NT2/D1 (cell line): ENCODE data around the gene CLMN.

Source experiments
- DNase-seq: peaks from one replicate; pipeline ENCODE4 v3.0.0-alpha.2; 2011; ENCODE audit warnings: low read depth, low spot score
- H3K27me3 ChIP-seq: 2 replicates; pipeline ENCODE4 v1.6.0; 2011; ENCODE audit warnings: mild to moderate bottlenecking; ENCODE audit not compliant: insufficient read length, insufficient read depth
- H3K36me3 ChIP-seq: 2 replicates; pipeline ENCODE4 v1.6.1; 2011; ENCODE audit warnings: mild to moderate bottlenecking, low read length, mixed read lengths; ENCODE audit not compliant: insufficient read depth, insufficient read length
- H3K4me1 ChIP-seq: 2 replicates; pipeline ENCODE4 v1.5.1; 2011; ENCODE audit not compliant: insufficient read depth, insufficient read length
- H3K4me3 ChIP-seq: 2 replicates; pipeline ENCODE4 v1.5.1; 2011; ENCODE audit warnings: low read depth; ENCODE audit not compliant: insufficient read length
- H3K9ac ChIP-seq: 2 replicates; pipeline ENCODE4 v1.6.0; 2011; ENCODE audit warnings: low read depth; ENCODE audit not compliant: insufficient read length
- H3K9me3 ChIP-seq: 2 replicates; pipeline ENCODE4 v1.5.1; 2011; ENCODE audit warnings: mild to moderate bottlenecking, low read length; ENCODE audit not compliant: insufficient read depth
- SUZ12 ChIP-seq: IDR thresholded peaks from 2 replicates; pipeline ENCODE4 v1.6.1; 2011; ENCODE audit not compliant: insufficient read length, insufficient read depth; ENCODE audit errors: extremely low read depth
- YY1 ChIP-seq: IDR thresholded peaks from 2 replicates; pipeline ENCODE4 v1.6.1; 2011; ENCODE audit not compliant: insufficient read length, insufficient read depth
- ZNF274 ChIP-seq: IDR thresholded peaks from 2 replicates; pipeline ENCODE4 v1.6.1; 2011; ENCODE audit warnings: mild to moderate bottlenecking, low read depth, low read length

CLMN gene

DNA sequence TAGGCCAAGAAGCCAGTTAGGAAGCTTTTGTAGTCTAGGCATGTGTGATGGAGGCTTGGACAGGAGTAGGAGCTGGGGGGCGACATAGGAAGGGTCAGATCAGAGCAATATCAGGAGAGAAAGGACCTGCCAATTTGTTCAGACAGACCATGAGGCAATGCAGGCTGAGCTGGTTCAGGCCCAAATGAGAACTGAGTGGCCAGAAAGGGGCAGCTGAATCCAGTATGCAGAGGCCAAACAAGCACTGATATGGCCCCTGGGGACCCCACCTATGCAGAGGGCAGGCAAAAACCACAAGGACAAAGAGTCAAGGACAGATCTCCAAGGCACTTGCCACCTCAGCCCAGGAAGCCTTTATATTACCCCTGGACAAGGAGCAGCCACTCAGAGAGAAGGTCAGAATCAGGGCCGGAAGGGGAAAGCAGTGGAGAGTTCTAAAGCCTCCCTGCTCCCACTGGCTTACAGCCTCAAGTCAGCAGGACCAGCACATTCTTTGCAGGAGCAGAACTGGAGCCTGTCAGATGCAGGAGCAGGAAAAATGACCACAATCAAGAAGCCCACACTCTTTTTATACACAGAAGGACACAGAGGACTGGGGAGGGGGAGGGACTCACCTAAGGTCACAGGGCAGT, 37.2 kb downstream of the CLMN start:
- H3K27me3 ChIP-seq, result no peaks in the 10 kb centered on the region
- no peak overlapping the region for H3K9ac ChIP-seq
- H3K4me1 ChIP-seq, result no peaks in the 10 kb centered on the region
- DNase-seq, result no peak
- no peak overlapping the region for H3K4me3 ChIP-seq
- peaks cover 12% of the 10 kb centered on the region; the same call in 1 of the 2 replicates for H3K9me3 ChIP-seq
- TF ChIP-seq ZNF274 (no peak), YY1 (no peak), SUZ12 (no peak)
- H3K36me3 ChIP-seq, result no peaks in the 10 kb centered on the region

DNA sequence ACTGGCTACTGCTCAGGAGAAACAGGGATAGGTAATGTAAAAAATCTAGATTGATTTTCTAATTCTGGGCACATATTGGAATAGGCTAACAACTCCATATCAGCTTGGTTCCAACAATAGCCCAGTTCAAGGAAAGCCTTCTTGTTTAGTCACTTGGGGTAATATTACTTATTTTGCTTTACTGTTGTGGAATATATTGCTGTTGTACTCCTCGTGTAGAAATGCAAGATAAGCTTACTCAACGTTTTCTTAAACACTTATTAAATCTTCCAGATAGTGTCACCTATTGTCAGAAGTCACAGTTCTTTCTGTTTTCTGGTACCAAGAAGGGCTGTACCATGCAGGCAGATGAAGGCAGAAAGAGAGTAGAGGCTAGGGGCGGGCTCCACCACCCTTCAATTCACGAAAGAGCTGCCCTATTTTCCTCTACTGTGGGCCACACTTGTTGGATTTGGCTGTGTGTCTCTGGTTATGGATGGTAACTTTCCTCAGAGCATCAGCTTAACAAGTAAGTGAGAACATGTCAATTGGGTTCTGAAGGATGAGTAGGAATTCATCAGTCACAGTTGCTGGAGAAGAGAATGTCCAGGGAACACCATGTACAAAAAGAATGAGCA, 38.0 kb downstream of the CLMN start:
- H3K9me3 ChIP-seq, result peaks cover 12% of the 10 kb centered on the region; the same call in 1 of the 2 replicates
- H3K4me3 ChIP-seq, result no peak overlapping the region
- no peak overlapping the region for H3K9ac ChIP-seq
- no peaks in the 10 kb centered on the region for H3K27me3 ChIP-seq
- no peak for TF ChIP-seq YY1
- TF ChIP-seq SUZ12, result no peak
- TF ChIP-seq ZNF274, result no peak
- H3K4me1 ChIP-seq, result no peaks in the 10 kb centered on the region
- no peaks in the 10 kb centered on the region for H3K36me3 ChIP-seq
- no peak for DNase-seq

DNA sequence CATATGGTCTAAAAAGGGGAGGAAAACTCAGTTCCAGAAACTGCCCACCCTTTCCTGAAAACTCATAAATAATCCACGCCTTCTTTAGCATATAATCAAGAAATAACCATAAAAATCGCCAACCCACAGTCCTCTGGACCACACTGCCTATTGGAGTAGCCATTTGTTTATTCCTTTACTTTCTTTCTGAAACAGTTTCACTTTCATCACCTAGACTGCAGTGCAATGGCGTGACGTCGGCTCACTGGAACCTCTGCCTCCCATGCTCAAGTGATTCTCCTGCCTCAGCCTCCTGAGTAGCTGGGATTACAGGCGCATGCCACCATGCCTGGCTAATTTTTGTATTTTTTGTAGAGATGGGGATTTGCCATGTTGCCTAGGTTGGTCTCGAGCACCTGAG, 44.2 kb downstream of the CLMN start:
- Histone ChIP-seq H3K4me1 (no peaks in the 10 kb centered on the region), H3K27me3 (no peaks in the 10 kb centered on the region), H3K9ac (no peak overlapping the region), H3K9me3 (peaks cover 5% of the 10 kb centered on the region; the same call in 1 of the 2 replicates), H3K36me3 (no peaks in the 10 kb centered on the region), H3K4me3 (no peak overlapping the region)
- TF ChIP-seq SUZ12 (no peak), YY1 (no peak), ZNF274 (no peak)
- no peak for DNase-seq

DNA sequence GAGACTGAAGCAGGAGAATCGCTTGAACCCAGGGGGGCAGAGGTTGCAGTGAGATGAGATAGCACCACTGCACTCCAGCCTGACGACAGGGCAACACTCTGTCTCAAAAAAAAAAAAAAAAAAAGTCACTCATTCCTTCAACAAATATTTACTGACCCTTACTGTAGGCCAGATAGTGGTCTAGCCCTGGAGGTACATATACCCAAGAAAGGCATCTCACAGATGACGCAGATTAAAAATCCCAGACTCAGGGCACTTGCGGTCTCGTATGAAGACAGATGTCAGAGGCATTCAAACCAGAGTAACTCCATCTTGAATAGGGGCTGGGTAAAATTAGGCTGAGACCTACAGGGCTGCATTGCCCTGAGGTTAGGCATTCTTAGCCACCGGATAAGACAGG, 44.8 kb downstream of the CLMN start:
- H3K36me3 ChIP-seq, result no peaks in the 10 kb centered on the region
- H3K4me3 ChIP-seq, result no peak overlapping the region
- no peaks in the 10 kb centered on the region for H3K27me3 ChIP-seq
- no peaks in the 10 kb centered on the region for H3K4me1 ChIP-seq
- TF ChIP-seq SUZ12 (no peak), ZNF274 (no peak), YY1 (no peak)
- H3K9me3 ChIP-seq, result peaks cover 5% of the 10 kb centered on the region; the same call in 1 of the 2 replicates
- no peak overlapping the region for H3K9ac ChIP-seq
- DNase-seq, result no peak

DNA sequence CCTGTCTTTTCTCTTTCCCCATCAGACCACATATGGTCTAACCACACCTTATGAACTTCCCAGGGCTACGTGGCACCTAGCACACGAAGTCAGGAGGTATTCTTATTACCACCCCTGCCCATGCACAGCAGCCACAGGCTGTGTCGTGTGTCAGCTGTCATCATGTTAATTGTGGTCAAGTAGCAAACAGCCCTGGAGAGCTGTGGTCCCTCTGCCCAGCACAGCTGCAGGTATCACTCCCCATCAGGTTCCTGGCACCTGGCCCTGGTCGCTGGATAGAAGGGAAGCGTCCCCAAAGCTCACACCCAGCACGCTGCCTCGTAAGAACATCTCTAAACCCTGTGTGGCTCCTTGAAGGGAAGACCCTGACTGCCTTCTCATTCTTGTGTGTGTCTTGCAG, 45.4 kb downstream of the CLMN start:
- peaks cover 5% of the 10 kb centered on the region; the same call in 1 of the 2 replicates for H3K9me3 ChIP-seq
- H3K27me3 ChIP-seq, result no peaks in the 10 kb centered on the region
- TF ChIP-seq ZNF274, result no peak
- DNase-seq, result no peak
- no peaks in the 10 kb centered on the region for H3K36me3 ChIP-seq
- H3K4me3 ChIP-seq, result no peak overlapping the region
- no peaks in the 10 kb centered on the region for H3K4me1 ChIP-seq
- H3K9ac ChIP-seq, result no peak overlapping the region

DNA sequence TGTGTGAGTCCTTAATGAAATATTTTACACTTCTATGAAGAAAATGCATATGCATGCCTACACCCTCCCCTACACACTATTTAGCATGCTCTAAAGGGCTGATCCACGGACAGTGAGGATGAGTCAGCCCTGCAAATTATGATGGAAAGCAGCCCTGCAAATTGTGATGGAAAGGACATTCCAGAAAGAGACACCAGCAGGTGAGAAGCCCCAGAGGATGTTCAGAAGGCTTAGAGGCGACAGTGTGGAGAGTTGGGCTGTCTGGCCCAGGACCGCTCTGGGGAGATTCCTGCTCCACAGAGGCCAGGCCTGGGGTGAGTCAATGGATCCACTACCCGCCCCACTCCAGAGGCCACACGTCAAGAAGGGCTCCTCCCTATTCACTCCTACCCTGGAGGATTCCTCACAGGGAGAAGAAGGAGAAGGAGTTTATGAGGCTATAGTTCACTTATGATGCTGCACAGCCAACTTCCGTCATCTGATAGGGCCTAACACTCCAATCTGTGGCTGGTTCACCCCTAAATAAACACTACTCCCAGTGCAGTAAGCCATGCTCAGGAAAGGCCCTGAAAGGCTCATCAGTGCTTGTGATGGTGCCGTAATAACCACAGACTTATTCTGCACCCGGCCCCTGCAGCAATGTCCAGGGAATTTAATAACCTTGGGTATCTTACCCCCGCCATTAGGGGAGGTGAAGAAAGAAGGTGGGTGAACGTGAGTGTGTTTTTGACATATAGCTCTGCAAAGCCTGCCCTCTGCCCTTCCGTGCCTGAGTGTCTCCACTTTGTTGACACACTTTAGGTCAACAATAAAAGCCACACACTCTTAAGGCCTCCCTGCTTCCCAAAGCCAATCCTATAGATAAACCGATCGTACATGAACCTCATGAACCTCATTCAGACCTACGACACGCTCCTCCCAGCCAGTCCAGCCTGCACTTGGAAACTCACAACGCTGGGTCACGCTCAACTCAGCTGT, 46.4 kb downstream of the CLMN start:
- H3K9ac ChIP-seq, result no peak overlapping the region
- no peaks in the 10 kb centered on the region for H3K36me3 ChIP-seq
- no peak for DNase-seq
- H3K4me3 ChIP-seq, result no peak overlapping the region
- no peaks in the 10 kb centered on the region for H3K27me3 ChIP-seq
- no peaks in the 10 kb centered on the region for H3K4me1 ChIP-seq
- TF ChIP-seq SUZ12, result no peak
- TF ChIP-seq ZNF274, result no peak
- TF ChIP-seq YY1, result no peak
- peaks cover under 1% of the 10 kb centered on the region; the same call in 1 of the 2 replicates for H3K9me3 ChIP-seq

DNA sequence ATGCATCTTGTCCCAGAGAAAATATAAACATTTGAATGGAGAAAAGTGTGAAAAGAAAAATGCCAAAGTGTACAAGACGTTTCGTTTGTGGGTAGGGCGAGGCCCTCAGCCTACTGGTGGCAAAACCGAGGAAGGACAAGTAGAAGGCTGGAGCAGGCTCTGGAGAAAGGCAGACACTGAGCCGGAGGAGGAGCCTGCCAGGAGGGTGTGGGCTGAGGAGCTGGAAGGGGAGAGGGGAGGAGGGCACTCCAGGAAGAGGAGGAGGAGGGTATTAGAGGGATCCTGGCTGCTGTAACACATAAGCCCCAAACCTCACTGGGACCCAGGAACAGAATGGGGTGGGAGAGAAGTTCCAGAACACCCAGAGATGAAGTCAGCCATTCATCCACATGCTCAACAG, 47.7 kb downstream of the CLMN start:
- H3K36me3 ChIP-seq, result no peaks in the 10 kb centered on the region
- H3K9ac ChIP-seq, result no peak overlapping the region
- DNase-seq, result no peak
- no peak overlapping the region for H3K4me3 ChIP-seq
- no peaks in the 10 kb centered on the region for H3K27me3 ChIP-seq
- H3K9me3 ChIP-seq, result no peaks in the 10 kb centered on the region
- TF ChIP-seq ZNF274 (no peak), SUZ12 (no peak), YY1 (no peak)
- H3K4me1 ChIP-seq, result no peaks in the 10 kb centered on the region
